ENCODE results near the gene CEP20.
"Not testable (repeated sequence)": the region's sequence is repeated elsewhere in the genome, so short reads cannot be mapped to it uniquely, and the experiment has no call there.

The CEP20 gene

GRCh38 chr16:15857724-15858560 is 30.5 kb downstream of the CEP20 start:
- DNase-seq (ENCODE audit: low spot score): no peak

- DNase-seq (ENCODE audit: low spot score): no peak
Measured at GRCh38 chr16:15856901-15857698, 31.3 kb downstream of the CEP20 start, which contains the start of gene MYH11. TSS of gene MYH11 (minus strand) at chr16:15857028. CDS start at chr16:15838252, 18,776 bp downstream.

DNA sequence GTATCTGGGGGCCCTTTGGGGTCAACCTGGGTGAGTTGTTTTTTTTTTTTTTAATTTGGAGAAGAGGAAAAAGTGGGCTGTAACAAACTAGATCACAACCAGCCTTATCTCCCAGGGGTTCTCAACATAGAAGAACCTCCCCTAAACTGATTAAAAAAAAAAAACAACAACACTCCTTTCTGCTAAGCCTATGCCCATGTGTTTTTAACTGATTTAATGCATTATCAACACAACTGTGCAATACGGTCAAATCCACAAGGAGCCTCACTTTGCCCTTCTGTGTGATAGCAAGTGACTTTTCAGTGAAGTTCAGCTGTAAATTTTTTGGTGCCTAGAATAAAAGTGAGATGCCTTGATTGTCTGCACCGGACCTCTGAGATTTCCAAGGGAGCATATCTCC is 32.2 kb downstream of the CEP20 start:
- DNase-seq (ENCODE audit: low spot score): no peak

- no peak for DNase-seq (ENCODE audit: low spot score)
Measured at GRCh38 chr16:15855704-15856003, 32.7 kb downstream of the CEP20 start.

GRCh38 chr16:15854906-15855703 is 33.3 kb downstream of the CEP20 start:
- no peak for DNase-seq (ENCODE audit: low spot score)

DNA sequence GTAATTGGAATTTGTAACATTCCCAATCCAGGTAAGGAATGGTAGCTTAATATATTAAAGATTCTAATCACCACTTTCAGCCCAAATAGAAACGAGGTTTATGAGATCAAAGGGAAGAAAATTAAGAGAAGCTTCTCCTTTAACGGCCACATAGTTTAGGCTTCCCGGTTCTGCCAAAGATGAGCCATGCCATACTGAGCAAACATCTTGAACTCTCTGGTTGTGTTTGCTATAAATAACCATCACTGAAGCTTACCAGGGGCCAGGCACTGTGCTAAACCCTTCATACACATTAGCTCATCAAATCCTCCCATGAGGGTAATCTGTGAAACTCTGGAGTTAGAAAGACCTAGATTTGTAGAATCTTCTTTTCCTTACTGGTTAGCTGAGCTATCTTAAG is 34.3 kb downstream of the CEP20 start:
- DNase-seq (ENCODE audit: low spot score): no peak

DNA sequence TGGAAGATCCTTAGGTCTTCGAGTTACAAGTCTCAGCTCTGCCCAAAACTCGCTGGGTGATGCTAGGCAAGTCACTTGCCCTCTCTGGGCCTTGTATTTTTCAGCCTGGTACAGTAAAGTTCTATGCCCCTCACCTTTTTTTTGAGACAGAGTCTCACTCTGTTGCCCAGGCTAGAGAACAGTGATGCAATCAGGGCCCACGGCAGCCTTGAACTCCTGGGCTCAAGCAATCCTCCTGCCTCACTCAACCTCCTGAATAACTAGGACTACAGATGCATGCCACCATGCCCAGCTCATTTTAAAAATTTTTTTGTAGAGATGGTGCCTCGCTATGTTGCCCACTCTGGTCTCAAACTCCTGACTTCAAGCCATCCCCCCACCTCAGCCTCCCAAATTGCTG is 35.4 kb downstream of the CEP20 start:
- no peak for DNase-seq (ENCODE audit: low spot score)

- DNase-seq (ENCODE audit: low spot score): not testable (repeated sequence)
Measured at GRCh38 chr16:15850555-15850954, 37.8 kb downstream of the CEP20 start.

DNA sequence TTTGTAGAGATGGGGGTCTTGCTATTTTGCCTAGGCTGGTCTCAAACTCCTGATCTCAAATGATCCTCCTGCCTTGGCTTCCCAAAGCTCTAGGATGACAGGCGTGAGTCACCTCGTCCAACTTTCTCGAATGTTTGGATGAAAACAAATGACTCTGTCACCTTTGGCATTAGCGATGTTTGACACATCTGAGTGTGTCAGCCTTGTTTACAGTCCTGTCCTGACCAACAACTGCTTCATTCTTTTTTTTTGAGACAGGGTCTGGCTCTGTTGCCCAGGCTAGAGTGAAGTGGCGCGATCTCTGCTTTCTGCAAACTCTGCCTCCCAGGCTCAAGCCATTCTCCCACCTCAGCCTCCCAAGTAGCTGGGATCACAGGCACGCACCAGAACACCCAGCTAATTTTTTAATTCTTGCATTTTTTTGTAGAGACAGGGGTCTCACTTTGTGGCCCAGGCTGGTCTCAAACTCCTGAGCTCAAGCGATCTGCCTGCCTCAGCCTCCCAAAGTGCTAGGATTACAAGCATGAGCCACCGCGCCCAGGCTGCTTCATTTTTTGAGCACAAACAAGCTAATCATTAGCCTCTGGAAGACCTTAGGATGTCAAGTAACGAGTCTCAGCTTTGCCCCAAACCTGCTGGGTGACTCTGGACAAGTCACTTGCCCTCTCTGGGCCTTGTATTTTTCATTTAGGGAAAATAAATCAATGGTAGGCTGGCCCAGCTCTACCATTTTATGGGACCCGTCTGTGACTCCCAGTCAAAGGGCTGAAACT is 39.0 kb downstream of the CEP20 start:
- DNase-seq (ENCODE audit: low spot score): no peak

GRCh38 chr16:15847611-15848175 is 40.7 kb downstream of the CEP20 start:
- DNase-seq (ENCODE audit: low spot score): no peak

DNA sequence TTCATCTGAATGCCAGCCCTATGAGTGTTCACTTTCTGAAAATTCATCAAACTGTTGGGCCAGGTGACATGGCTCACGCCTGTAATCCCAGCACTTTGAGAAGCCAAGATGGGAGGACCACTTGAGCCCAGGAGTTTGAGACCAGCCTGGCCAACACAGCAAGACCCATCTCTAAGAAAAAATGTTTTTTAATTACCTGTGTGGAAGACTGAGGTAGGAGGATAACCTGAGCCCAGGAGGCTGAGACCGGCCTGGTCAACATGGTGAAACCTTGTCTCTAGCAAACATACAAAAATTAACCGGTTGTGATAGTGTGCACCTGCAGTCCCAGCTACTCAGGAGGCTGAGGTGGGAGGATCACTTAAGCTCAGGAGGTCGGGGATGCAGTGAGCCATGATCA is 41.9 kb downstream of the CEP20 start:
- no peak for DNase-seq (ENCODE audit: low spot score)

GRCh38 chr16:15843635-15844279 is 44.6 kb downstream of the CEP20 start:
- no peak for DNase-seq (ENCODE audit: low spot score)

- not testable (repeated sequence) for DNase-seq (ENCODE audit: low spot score)
Measured at GRCh38 chr16:15839204-15839603, 49.2 kb downstream of the CEP20 start.

GRCh38 chr16:15837761-15838160 is 50.6 kb downstream of the CEP20 start:
- DNase-seq (ENCODE audit: low spot score): no peak

DNA sequence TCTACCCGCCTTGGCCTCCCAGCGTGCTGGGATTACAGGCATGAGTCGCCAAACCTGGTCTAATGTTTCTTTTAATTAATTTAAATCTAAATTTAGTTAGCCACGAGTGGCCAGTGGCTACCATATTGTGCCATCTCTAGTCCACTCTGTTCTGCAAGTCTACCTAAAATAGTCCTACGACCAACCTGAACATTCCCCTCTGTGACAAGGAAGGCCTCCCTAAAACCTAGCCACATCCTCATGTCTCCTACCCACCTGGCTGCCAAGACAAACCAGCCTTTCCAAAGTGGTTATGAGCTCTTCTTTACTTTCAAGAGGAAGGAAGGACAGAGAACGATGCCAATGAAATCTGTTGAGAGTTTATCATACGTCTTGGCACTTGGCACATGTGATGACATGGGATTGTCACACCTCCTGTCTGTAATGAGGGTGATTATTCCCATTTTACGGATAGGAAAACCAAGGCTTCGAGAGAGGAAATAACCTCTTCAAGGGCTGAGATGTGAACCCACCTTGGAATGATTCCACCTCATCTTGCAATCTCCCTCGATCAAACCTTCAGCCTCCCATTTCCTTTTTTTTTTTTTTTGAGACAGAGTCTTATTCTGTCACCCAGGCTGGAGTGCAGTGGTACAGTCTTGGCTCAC is 51.3 kb downstream of the CEP20 start:
- DNase-seq (ENCODE audit: low spot score): no peak

DNA sequence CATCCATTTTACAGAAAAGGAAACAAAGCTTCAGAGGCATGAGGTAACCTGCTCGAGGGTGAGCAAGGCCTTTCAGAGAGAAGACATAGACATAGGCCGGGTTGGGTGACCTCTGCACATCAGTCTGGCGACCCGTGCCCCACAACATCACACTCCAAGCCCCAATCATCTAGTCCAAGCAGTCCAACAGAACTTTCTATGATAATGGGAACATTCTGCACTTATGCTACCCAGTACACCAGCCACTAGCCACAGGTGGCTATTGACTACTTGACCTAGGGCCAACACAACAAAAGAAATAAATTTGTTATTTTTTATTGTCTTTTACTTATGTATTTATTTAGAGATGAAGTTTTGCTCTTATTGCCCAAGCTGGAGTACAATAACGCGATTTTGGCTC is 52.3 kb downstream of the CEP20 start:
- DNase-seq (ENCODE audit: low spot score): no peak

DNA sequence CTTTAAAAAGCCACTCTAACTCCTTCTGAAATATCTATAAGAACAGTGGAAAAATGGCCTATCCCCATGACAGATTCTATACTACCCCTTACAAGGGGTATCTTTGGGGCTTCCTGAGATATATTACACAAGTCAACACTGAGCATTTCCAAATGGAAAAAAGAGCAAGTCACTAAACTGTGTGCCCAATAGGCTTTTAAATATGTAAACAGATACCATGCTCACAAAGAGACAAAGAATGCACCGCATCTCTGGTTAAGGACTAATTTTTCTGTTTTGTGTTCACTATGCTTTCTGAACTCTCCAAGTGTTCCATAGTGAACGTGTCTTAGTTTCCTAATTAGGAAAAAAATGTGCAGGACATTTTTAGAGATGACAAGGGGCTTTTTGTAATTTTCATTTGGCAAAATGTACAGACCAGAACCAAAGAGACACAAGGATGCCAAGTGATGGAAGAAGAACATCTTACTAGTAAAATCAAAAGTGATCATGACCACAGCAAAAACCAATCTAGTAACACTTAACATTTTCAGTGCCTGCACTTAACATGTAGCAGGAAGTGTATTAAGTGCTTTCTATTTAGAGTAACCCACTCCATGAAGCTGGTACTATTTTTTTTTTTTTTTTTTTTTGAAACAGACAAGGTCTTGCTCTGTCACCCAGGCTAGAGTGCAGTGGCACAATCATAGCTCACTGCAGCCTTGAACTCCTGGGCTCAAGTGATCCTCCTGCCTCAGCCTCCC is 53.1 kb downstream of the CEP20 start:
- DNase-seq (ENCODE audit: low spot score): no peak

DNA sequence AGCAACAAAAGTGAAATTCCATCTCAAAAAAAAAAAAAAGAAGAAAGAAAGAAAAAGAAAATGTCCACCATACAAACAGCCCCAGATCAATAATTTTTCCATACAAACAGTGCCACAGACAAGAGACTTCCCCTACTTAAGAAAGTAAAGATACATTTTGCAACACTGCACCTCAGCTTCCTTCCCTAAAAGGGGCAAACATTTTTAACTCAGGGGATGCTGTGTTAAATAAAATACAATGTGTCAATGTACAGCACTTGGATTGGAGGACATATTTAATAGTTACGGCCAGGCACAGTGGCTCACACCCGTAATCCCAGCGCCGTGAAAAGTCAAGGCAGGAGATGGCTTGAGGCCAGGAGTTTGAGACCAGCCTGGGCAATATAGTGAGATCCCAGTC is 53.9 kb downstream of the CEP20 start:
- no peak for DNase-seq (ENCODE audit: low spot score)

GRCh38 chr16:15833541-15833940 is 54.9 kb downstream of the CEP20 start:
- DNase-seq (ENCODE audit: low spot score): no peak

DNA sequence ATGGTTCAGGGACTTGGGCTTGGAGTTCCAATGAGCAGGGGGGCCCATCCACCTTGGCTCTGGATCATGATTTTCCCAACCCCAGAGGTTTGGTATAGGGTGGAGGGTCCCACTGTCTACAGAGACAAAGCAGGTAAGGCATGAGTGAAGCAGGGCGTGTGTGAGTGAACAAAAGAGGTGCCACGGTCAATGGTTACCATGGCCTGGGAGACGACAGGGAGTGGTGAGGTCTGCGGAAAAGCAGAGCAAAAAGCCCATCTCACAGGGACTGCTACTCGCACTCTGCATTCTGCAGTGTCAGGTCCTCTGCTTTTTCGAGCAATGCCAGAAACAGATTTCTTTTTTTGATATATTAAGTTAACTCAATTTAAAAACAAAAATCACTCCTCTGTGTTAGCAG is 56.2 kb downstream of the CEP20 start:
- DNase-seq (ENCODE audit: low spot score): no peak

All from hematopoietic multipotent progenitor cell treated with erythropoietin and hydrocortisone succinate and interleukin-3 and kit ligand, for 17 days (in vitro differentiated cells).